Transverse colon (tissue), 4 donors: ENCODE results near the gene GLB1L2. TPM values are rescaled to one million over a fixed set of nuclear protein-coding genes. Genes with fewer than 3 reads are reported as not detected.

Experiments
- DNase-seq: peaks from one replicate; pipeline ENCODE4 v3.0.0-alpha.2; 2019
- H3K27ac ChIP-seq, 4 donors: fragments of 200-600 bp; sonication (generic); 2 replicates each; pipeline ENCODE4 v1.5.1; 2016 to 2018; ENCODE audit warnings: inconsistent platforms in 4 of 4
- H3K27me3 ChIP-seq: fragments of 200-600 bp; sonication (generic); 2 replicates; pipeline ENCODE4 v1.5.1; 2017; ENCODE audit warnings: inconsistent platforms
- H3K36me3 ChIP-seq, 4 donors: fragments of 200-600 bp; sonication (generic); 2 replicates each; pipeline ENCODE4 v1.5.1; 2017 to 2019; ENCODE audit warnings: inconsistent platforms in 4 of 4
- H3K4me1 ChIP-seq, 4 donors: fragments of 200-600 bp; sonication (generic); 2 replicates each; pipeline ENCODE4 v1.5.1; 2017 to 2020; ENCODE audit warnings: inconsistent platforms in 4 of 4
- H3K4me3 ChIP-seq, 4 donors: fragments of 200-600 bp; sonication (generic); 1 replicate in 1 of 4; 2 replicates in 3 of 4; pipeline versions ENCODE4 v1.5.1 to v1.6.1; 2017 to 2019; ENCODE audit warnings: inconsistent platforms in 4 of 4
- H3K9me3 ChIP-seq, 2 donors: fragments of 200-600 bp; sonication (generic); 2 replicates each; pipeline ENCODE4 v1.5.1; 2017 to 2019; ENCODE audit warnings: inconsistent platforms in 2 of 2
- EP300 ChIP-seq: sonication (generic); formaldehyde crosslinking; IDR thresholded peaks from one replicate; pipeline ENCODE4 v1.6.1; 2017; ENCODE audit warnings: antibody characterized with exemption, low read depth
- POLR2A ChIP-seq: fragments of 450-650 bp; IDR thresholded peaks from one replicate; pipeline ENCODE4 v1.6.1; 2016; ENCODE audit warnings: antibody characterized with exemption, mild to moderate bottlenecking, moderate library complexity
- POLR2AphosphoS5 ChIP-seq, 3 donors: sonication (generic); formaldehyde crosslinking; IDR thresholded peaks; one replicate each; pipeline ENCODE4 v1.6.1; 2016; ENCODE audit warnings: antibody characterized with exemption in 3 of 3
- WGBS, 2 donors: methylation state at CpG; one replicate each; pipeline ENCODE4 v1.1.5; 2018; ENCODE audit warnings: low coverage in 1 of 2; 5-methylcytosine and 5-hydroxymethylcytosine counted together
- in situ Hi-C, 4 donors: fragments of 200-750 bp; cut with MboI; loops; one replicate each; pipeline versions ENCODE4 v1.15.0 to v1.15.1; 2017; ENCODE audit warnings: low sequenced_read_pairs in 3 of 4, low pct_ligation_motif_present in 1 of 4, low pct_unique_long_range_greater_than_20kb in 1 of 4
- intact Hi-C: fragments of 100-400 bp; cut with DNase I; formaldehyde crosslinking; loops from one replicate; pipeline ENCODE4 v1.15.1; 2023; ENCODE audit warnings: low total_unique reads
- total RNA-seq, 4 donors: library from RNA; depleted of rRNA; stranded (reverse); fragments of >200 nt; gene quantifications; one replicate each; pipeline ENCODE4 v1.1.0, GENCODE V29; 2016
- TF ChIP-seq, protein P1 (sequence below), 5 experiments: fragments of 200-600 bp in 3 of 5; fragments of 450-650 bp in 2 of 5; sonication (generic) in 3 of 5; IDR thresholded peaks; 1 replicate in 2 of 5; 2 replicates in 3 of 5; pipeline ENCODE4 v1.5.1; 2016 to 2017; ENCODE audit warnings: antibody characterized with exemption in 5 of 5, inconsistent platforms in 3 of 5, mild to moderate bottlenecking in 2 of 5, moderate library complexity in 1 of 5

GLB1L2 gene
- total RNA-seq, 4 donors from 2014 or later = 26.2 to 39.5 (median 35.3) TPM

DNA sequence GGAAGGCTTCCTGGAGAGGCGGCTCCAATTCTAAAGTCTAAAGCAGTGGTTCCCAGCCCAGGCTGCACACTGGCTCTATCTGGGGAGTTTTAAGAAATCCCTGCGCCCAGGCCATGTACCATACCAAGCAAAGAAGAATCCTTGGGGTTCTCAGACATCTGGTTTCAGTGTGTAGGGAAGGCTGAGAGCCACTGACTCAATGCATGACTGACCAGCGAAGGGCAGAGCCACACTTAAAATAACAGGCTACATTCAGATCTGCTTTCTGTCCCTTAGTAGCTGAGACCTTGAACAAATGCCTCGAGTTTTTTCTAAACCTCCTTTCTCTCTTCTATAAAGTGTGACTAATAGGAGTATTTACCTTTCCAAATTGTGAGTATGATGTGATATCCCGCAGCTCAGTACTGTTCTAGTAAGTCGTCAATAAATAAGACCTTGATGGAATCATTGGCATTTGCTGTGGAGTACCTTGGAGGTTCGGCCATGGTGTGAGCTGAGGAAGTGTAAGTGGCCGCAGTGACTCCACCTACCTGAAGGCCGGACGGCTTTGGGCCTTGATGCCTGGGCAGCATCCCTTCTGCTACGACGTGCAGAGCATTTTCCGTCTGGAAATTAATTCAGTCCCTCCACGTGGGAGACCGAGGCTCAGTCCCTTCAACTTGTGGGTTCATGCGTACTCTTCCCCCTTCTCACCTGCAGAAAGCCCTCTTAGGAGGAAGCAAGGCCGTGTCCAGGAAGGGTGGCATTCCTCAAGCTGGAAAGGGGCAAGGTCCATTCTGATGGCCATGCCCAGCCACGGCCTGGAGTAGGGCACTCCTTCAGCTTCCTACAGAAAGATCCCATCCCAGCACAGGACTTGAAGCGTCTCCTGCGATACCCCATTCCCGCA, 25.1 kb downstream of the GLB1L2 start:
- Histone ChIP-seq H3K9me3 (no peaks in the 10 kb centered on the region), H3K36me3 (no peaks in the 10 kb centered on the region), H3K27me3 (no peaks in the 10 kb centered on the region), H3K4me1 (peaks cover 0 to 7% (median 3%) of the 10 kb centered on the region in 4 donors), H3K4me3 (no peak overlapping the region), H3K27ac (no peak overlapping the region)
- TF ChIP-seq, protein P1, sequence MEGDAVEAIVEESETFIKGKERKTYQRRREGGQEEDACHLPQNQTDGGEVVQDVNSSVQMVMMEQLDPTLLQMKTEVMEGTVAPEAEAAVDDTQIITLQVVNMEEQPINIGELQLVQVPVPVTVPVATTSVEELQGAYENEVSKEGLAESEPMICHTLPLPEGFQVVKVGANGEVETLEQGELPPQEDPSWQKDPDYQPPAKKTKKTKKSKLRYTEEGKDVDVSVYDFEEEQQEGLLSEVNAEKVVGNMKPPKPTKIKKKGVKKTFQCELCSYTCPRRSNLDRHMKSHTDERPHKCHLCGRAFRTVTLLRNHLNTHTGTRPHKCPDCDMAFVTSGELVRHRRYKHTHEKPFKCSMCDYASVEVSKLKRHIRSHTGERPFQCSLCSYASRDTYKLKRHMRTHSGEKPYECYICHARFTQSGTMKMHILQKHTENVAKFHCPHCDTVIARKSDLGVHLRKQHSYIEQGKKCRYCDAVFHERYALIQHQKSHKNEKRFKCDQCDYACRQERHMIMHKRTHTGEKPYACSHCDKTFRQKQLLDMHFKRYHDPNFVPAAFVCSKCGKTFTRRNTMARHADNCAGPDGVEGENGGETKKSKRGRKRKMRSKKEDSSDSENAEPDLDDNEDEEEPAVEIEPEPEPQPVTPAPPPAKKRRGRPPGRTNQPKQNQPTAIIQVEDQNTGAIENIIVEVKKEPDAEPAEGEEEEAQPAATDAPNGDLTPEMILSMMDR (IDR thresholded peaks at IDR 0.05) = no peak
- TF ChIP-seq EP300 (no peak), POLR2AphosphoS5 (IDR thresholded peaks at IDR 0.05) (no peak), POLR2A (no peak)
- WGBS, 2 donors = 89 to 90% methylated on average over 2 to 21 of the region's 21 CpGs
- no peak for DNase-seq
- in situ Hi-C loops (no loop called here), intact Hi-C loops (no loop called here)

DNA sequence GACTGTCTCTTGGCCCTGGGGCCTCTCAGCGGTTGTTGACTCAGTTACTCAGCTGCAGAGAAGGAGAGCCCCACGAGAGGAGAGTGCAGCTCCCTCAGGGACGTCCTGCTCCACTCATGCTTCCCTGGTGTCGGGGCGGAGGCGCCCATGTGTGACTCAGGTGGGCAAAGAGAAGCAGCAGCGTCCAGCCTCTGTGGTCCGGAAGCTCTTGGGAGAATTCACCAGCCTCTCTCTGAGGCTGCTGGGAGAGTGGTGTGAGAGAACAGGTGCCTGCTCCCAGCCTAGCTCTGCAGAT, 25.7 kb downstream of the GLB1L2 start:
- DNase-seq = no peak
- no peak overlapping the region for H3K4me3 ChIP-seq
- intact Hi-C loops (no loop called here), in situ Hi-C loops (no loop called here)
- 81% methylated on average over 8 of the region's 8 CpGs; no CpG with 5 or more reads in 1 of the 2 donors for WGBS, 2 donors
- H3K27me3 ChIP-seq = no peaks in the 10 kb centered on the region
- H3K4me1 ChIP-seq = peaks cover 0 to 7% (median 3%) of the 10 kb centered on the region in 4 donors
- no peak overlapping the region for H3K27ac ChIP-seq
- TF ChIP-seq, protein P1 (IDR thresholded peaks at IDR 0.05) = no peak
- TF ChIP-seq POLR2AphosphoS5 (IDR thresholded peaks at IDR 0.05) (no peak), POLR2A (no peak), EP300 (no peak)
- H3K9me3 ChIP-seq = no peaks in the 10 kb centered on the region
- H3K36me3 ChIP-seq = no peaks in the 10 kb centered on the region

DNA sequence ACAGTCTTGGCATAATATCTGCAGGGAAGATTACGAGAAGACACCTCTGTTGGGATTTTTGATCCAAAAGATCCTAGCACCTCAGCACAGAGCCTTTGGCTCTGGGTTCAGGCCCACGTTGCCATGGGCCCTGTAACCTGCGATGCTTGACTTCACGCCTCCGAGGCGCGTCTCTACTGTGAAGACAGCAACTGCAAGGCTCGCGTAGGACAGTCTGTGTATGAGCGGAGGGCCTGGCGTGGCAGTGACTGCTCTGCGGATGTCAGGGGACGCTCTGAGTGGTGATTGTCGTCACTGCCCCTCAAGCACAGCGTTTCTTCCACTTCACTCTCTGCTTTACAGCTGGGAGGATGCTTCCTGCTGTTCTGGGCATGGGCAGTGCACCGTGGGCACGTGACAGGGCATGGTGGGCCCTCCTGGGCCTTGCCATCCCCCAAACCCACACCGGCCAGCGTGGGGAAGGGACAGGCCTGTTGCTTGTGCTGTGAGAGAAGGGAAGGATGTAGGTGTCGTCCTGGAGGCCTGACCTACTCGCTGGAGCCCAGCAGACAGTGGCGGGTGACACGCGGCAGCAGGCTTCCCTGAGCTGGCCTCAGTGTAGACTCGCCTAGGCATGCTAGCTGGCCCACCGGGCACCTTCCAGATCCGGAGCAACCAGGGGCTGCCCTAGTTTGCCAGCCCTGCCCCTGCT, 26.5 kb downstream of the GLB1L2 start:
- Histone ChIP-seq H3K36me3 (no peaks in the 10 kb centered on the region), H3K4me3 (no peak overlapping the region), H3K27ac (no peak overlapping the region), H3K4me1 (peaks cover 0 to 7% (median 3%) of the 10 kb centered on the region in 4 donors), H3K9me3 (no peaks in the 10 kb centered on the region), H3K27me3 (no peaks in the 10 kb centered on the region)
- intact Hi-C loops = no loop called here
- in situ Hi-C loops = no loop called here
- DNase-seq = no peak
- 88% methylated on average over 27 of the region's 27 CpGs; no CpG with 5 or more reads in 1 of the 2 donors for WGBS, 2 donors
- TF ChIP-seq POLR2AphosphoS5 (IDR thresholded peaks at IDR 0.05) = no peak
- TF ChIP-seq, protein P1 (IDR thresholded peaks at IDR 0.05) = no peak
- TF ChIP-seq POLR2A = no peak
- no peak for TF ChIP-seq EP300

DNA sequence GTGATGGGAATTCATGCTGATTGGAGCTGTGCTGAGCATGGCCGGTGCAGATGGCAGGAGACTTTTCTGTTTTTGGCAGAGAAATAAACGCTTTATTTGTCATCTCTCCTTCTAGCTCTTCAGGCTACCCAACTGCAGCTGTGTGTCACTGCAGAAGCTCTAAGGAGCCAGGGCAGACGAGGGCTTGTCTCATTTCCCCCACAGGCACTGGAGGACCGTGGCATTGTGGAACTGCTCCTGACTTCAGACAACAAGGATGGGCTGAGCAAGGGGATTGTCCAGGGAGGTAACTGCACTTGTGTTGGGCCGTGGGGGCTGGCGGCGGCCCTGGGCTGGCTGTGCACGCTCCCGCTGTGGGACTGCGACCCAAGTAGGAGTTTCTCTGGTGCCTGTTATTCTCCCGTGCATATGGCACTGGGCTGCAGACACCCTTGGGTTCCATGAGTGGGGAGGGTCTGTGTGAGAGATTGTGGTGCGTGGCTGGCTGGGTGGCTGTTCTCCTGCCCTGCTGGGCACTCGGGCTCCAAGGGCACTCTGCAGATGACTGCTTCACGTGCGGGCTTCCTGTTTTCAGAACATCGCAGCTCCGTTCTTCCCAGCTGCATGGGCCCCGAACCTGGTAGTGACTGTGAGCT, 27.2 kb downstream of the GLB1L2 start:
- H3K4me3 ChIP-seq = no peak overlapping the region
- no peaks in the 10 kb centered on the region for H3K36me3 ChIP-seq
- intact Hi-C loops (no loop called here), in situ Hi-C loops (no loop called here)
- H3K4me1 ChIP-seq = peaks cover 0 to 7% (median 3%) of the 10 kb centered on the region in 4 donors
- no peak overlapping the region for H3K27ac ChIP-seq
- no peaks in the 10 kb centered on the region for H3K27me3 ChIP-seq
- no peaks in the 10 kb centered on the region for H3K9me3 ChIP-seq
- DNase-seq = no peak
- 80 to 88% methylated on average over 1 to 18 of the region's 18 CpGs for WGBS, 2 donors
- no peak for TF ChIP-seq POLR2A
- TF ChIP-seq POLR2AphosphoS5 (IDR thresholded peaks at IDR 0.05) = no peak
- no peak for TF ChIP-seq EP300
- TF ChIP-seq, protein P1 (IDR thresholded peaks at IDR 0.05) = no peak
